ENCODE measurements around the gene OGDHL.

- TF ChIP-seq, protein P1, sequence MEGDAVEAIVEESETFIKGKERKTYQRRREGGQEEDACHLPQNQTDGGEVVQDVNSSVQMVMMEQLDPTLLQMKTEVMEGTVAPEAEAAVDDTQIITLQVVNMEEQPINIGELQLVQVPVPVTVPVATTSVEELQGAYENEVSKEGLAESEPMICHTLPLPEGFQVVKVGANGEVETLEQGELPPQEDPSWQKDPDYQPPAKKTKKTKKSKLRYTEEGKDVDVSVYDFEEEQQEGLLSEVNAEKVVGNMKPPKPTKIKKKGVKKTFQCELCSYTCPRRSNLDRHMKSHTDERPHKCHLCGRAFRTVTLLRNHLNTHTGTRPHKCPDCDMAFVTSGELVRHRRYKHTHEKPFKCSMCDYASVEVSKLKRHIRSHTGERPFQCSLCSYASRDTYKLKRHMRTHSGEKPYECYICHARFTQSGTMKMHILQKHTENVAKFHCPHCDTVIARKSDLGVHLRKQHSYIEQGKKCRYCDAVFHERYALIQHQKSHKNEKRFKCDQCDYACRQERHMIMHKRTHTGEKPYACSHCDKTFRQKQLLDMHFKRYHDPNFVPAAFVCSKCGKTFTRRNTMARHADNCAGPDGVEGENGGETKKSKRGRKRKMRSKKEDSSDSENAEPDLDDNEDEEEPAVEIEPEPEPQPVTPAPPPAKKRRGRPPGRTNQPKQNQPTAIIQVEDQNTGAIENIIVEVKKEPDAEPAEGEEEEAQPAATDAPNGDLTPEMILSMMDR (conservative IDR thresholded peaks at IDR 0.05; ENCODE audit: low read depth, low read length), result no peak
- TF ChIP-seq EZH2phosphoT487 (IDR thresholded peaks at IDR 0.05; ENCODE audit: borderline replicate concordance, low read length) (no peak), EZH2 (IDR thresholded peaks at IDR 0.05; ENCODE audit: low read length, unreplicated experiment) (no peak)
Observed at GRCh38 chr10:49740346-49741107, 21.6 kb downstream of the OGDHL start.
